H9 (cell line): ENCODE results near the gene CLMP. TPM values are rescaled to one million over a fixed set of nuclear protein-coding genes. Genes with fewer than 3 reads are reported as not detected.

Experiments
- DNase-seq: peaks from one replicate; pipeline ENCODE4 v3.0.0-alpha.2; 2017
- H2AFZ ChIP-seq: one replicate; pipeline ENCODE4 v1.6.1; 2013; ENCODE audit warnings: mild to moderate bottlenecking, low read length, control low read depth, moderate library complexity
- H2AK5ac ChIP-seq: 2 replicates; pipeline ENCODE4 v1.6.1; 2013; ENCODE audit warnings: low read length, control low read depth, mixed read lengths; ENCODE audit not compliant: insufficient read length
- H2BK120ac ChIP-seq: one replicate; pipeline ENCODE4 v1.6.1; 2013; ENCODE audit warnings: low read depth, mild to moderate bottlenecking, low read length, control low read depth, inconsistent platforms; ENCODE audit not compliant: poor library complexity, severe bottlenecking
- H2BK12ac ChIP-seq: 2 replicates; pipeline ENCODE4 v1.6.1; 2013; ENCODE audit warnings: low read length, control low read depth, mixed read lengths, low read depth; ENCODE audit not compliant: insufficient read length
- H2BK15ac ChIP-seq: 2 replicates; pipeline ENCODE4 v1.6.1; 2013; ENCODE audit warnings: low read depth, low read length, control low read depth
- H2BK20ac ChIP-seq: one replicate; pipeline ENCODE4 v1.6.1; 2013; ENCODE audit warnings: low read depth, mild to moderate bottlenecking, low read length, control low read depth, inconsistent platforms; ENCODE audit not compliant: poor library complexity, severe bottlenecking
- H2BK5ac ChIP-seq: 2 replicates; pipeline ENCODE4 v1.6.1; 2013; ENCODE audit warnings: low read length, control low read depth, mixed read lengths; ENCODE audit not compliant: insufficient read length
- H3K14ac ChIP-seq: 2 replicates; pipeline ENCODE4 v1.6.1; 2013; ENCODE audit warnings: low read length, control low read depth; ENCODE audit not compliant: insufficient read depth
- H3K18ac ChIP-seq: 2 replicates; pipeline ENCODE4 v1.6.1; 2013; ENCODE audit warnings: low read depth, mild to moderate bottlenecking, mixed read lengths, low read length, control low read depth; ENCODE audit not compliant: insufficient read length
- H3K23ac ChIP-seq: 2 replicates; pipeline ENCODE4 v1.6.1; 2013; ENCODE audit warnings: low read length, control low read depth, mixed read lengths, low read depth; ENCODE audit not compliant: insufficient read length
- H3K23me2 ChIP-seq: 2 replicates; pipeline ENCODE4 v1.6.1; 2013; ENCODE audit warnings: low read depth, mild to moderate bottlenecking, mixed read lengths, low read length, control low read depth; ENCODE audit not compliant: insufficient read length, poor library complexity, severe bottlenecking
- H3K27ac ChIP-seq: 2 replicates; pipeline ENCODE4 v1.5.1; 2013; ENCODE audit warnings: low read length, control low read depth, mixed read lengths, low read depth; ENCODE audit not compliant: insufficient read length
- H3K27me3 ChIP-seq: 2 replicates; pipeline ENCODE4 v1.6.1; 2013; ENCODE audit warnings: low read length, control low read depth, inconsistent platforms; ENCODE audit not compliant: insufficient read depth
- H3K4ac ChIP-seq: 2 replicates; pipeline ENCODE4 v1.6.1; 2013; ENCODE audit warnings: low read depth, mild to moderate bottlenecking, control low read depth, inconsistent platforms, low read length, moderate library complexity
- H3K4me1 ChIP-seq: 2 replicates; pipeline ENCODE4 v1.6.1; 2013; ENCODE audit warnings: low read length, control low read depth, inconsistent platforms; ENCODE audit not compliant: insufficient read depth
- H3K4me2 ChIP-seq: 2 replicates; pipeline ENCODE4 v1.6.1; 2013; ENCODE audit warnings: low read length, control low read depth, mixed read lengths; ENCODE audit not compliant: insufficient read length, insufficient read depth
- H3K56ac ChIP-seq: 2 replicates; pipeline ENCODE4 v1.6.1; 2013; ENCODE audit warnings: low read depth, mild to moderate bottlenecking, mixed read lengths, low read length, control low read depth; ENCODE audit not compliant: insufficient read length
- H3K79me1 ChIP-seq: 2 replicates; pipeline ENCODE4 v1.6.1; 2013; ENCODE audit warnings: low read depth, mild to moderate bottlenecking, moderate library complexity, low read length, control low read depth, inconsistent platforms; ENCODE audit not compliant: insufficient read depth, poor library complexity, severe bottlenecking
- H3K79me2 ChIP-seq: 2 replicates; pipeline ENCODE4 v1.6.1; 2013; ENCODE audit warnings: low read length, control low read depth, inconsistent platforms; ENCODE audit not compliant: insufficient read depth
- H3K9ac ChIP-seq: 2 replicates; pipeline ENCODE4 v1.6.1; 2013; ENCODE audit warnings: low read length, control low read depth, mixed read lengths; ENCODE audit not compliant: insufficient read length; ENCODE audit errors: extremely low read depth
- H3K9me3 ChIP-seq: one replicate; pipeline ENCODE4 v1.6.1; 2013; ENCODE audit warnings: low read depth, low read length, inconsistent platforms; ENCODE audit not compliant: control insufficient read depth
- H3T11ph ChIP-seq: one replicate; pipeline ENCODE4 v1.6.1; 2013; ENCODE audit warnings: mild to moderate bottlenecking, low read length, control low read depth, inconsistent platforms
- H4K20me1 ChIP-seq: one replicate; pipeline ENCODE4 v1.6.1; 2013; ENCODE audit not compliant: control insufficient read depth, insufficient read length, insufficient read depth
- H4K5ac ChIP-seq: 2 replicates; pipeline ENCODE4 v1.6.1; 2013; ENCODE audit warnings: low read depth, mild to moderate bottlenecking, mixed read lengths, low read length, control low read depth; ENCODE audit not compliant: insufficient read length
- H4K8ac ChIP-seq: replicated peaks from 2 replicates; pipeline ENCODE4 v1.6.1; 2013; ENCODE audit warnings: low read length, control low read depth, mixed read lengths, low read depth; ENCODE audit not compliant: insufficient read length
- H4K91ac ChIP-seq: 2 replicates; pipeline ENCODE4 v1.6.1; 2013; ENCODE audit warnings: low read depth, mild to moderate bottlenecking, moderate library complexity, mixed read lengths, low read length, control low read depth; ENCODE audit not compliant: insufficient read length
- H3K27ac Mint-ChIP-seq, 3 experiments: 2 replicates in 2 of 3; 3 replicates in 1 of 3; pipeline ENCODE4 v1.8.0; 2020 to 2021; ENCODE audit warnings: mixed read lengths in 3 of 3, mild to moderate bottlenecking in 1 of 3, moderate library complexity in 1 of 3
- H3K27me3 Mint-ChIP-seq: 2 replicates; pipeline ENCODE4 v1.8.0; 2021; ENCODE audit warnings: low read depth, mild to moderate bottlenecking, moderate library complexity, mixed read lengths
- H3K36me3 Mint-ChIP-seq, 3 experiments: 2 replicates in 2 of 3; 3 replicates in 1 of 3; pipeline ENCODE4 v1.8.0; 2020 to 2021; ENCODE audit warnings: low read depth in 3 of 3, mixed read lengths in 3 of 3; ENCODE audit not compliant: insufficient read depth in 1 of 3
- H3K4me1 Mint-ChIP-seq, 2 experiments: 2 replicates each; pipeline ENCODE4 v1.8.0; 2020; ENCODE audit warnings: mixed read lengths in 2 of 2
- H3K4me3 Mint-ChIP-seq, 2 experiments: 2 replicates in 1 of 2; 3 replicates in 1 of 2; pipeline ENCODE4 v1.8.0; 2020 to 2021; ENCODE audit warnings: mild to moderate bottlenecking in 2 of 2, mixed read lengths in 2 of 2, moderate library complexity in 1 of 2
- H3K9me3 Mint-ChIP-seq, 2 experiments: 2 replicates in 1 of 2; 3 replicates in 1 of 2; pipeline ENCODE4 v1.8.0; 2020; ENCODE audit warnings: mild to moderate bottlenecking in 2 of 2, mixed read lengths in 2 of 2, moderate library complexity in 1 of 2
- CTCF ChIP-seq: fragments of 200-600 bp; sonication (generic); conservative IDR thresholded peaks from 3 replicates; pipeline ENCODE4 v1.8.0; 2021; ENCODE audit warnings: antibody characterized with exemption, mild to moderate bottlenecking
- WGBS: extraction: QIAGEN DNeasy Blood & Tissue Kit; methylation state at CpG from one replicate; pipeline ENCODE4 v1.1.7; 2013; ENCODE audit warnings: missing lambda C conversion rate, low lambda C conversion rate, mixed read lengths; ENCODE audit not compliant: insufficient read length; ENCODE audit errors: extremely low coverage; 5-methylcytosine and 5-hydroxymethylcytosine counted together
- total RNA-seq: library from RNA; stranded (reverse); gene quantifications from 2 replicates; pipeline ENCODE4 v1.2.1, GENCODE V29; 2021

Gene CLMP
- total RNA-seq, 1 experiment from 2014 or later, result 13.8 TPM

- H3K9me3 Mint-ChIP-seq, result no peaks in the 10 kb centered on the region
- Histone ChIP-seq H2AK5ac (no peak overlapping the region), H3K23me2 (no peaks in the 10 kb centered on the region), H4K8ac (no peak overlapping the region), H3K79me2 (no peaks in the 10 kb centered on the region), H3K27ac (no peak overlapping the region), H3T11ph (no peak overlapping the region), H3K4me1 (no peaks in the 10 kb centered on the region), H4K5ac (no peak overlapping the region), H2BK15ac (no peak overlapping the region), H3K9ac (no peak overlapping the region), H3K4me2 (no peak overlapping the region), H2AFZ (no peak overlapping the region), H3K79me1 (no peaks in the 10 kb centered on the region), H2BK12ac (no peak overlapping the region), H3K56ac (no peak overlapping the region), H3K23ac (no peak overlapping the region), H3K4ac (no peak overlapping the region), H3K14ac (no peak overlapping the region), H3K9me3 (no peaks in the 10 kb centered on the region), H2BK120ac (no peak overlapping the region), H4K91ac (no peak overlapping the region), H2BK20ac (no peak overlapping the region), H2BK5ac (no peak overlapping the region), H4K20me1 (no peaks in the 10 kb centered on the region), H3K27me3 (no peaks in the 10 kb centered on the region), H3K18ac (no peak overlapping the region)
- TF ChIP-seq CTCF, result peak; percentile 82
- H3K36me3 Mint-ChIP-seq, result peaks cover 25 to 52% (median 41%) of the 10 kb centered on the region in 3 experiments; a peak in 6 of 7 replicates
- H3K4me3 Mint-ChIP-seq, result no peak overlapping the region
- H3K4me1 Mint-ChIP-seq, result peaks cover 15 to 21% of the 10 kb centered on the region in 2 experiments
- H3K27ac Mint-ChIP-seq, result peak overlapping the region in 2 of 3 experiments; percentile 13 to 61; a peak in 2 of 7 replicates
- DNase-seq, result peak; percentile 42
- H3K27me3 Mint-ChIP-seq, result no peaks in the 10 kb centered on the region
- no CpG with 5 or more reads among the region's 11 CpGs for WGBS
Measured at GRCh38 chr11:123054301-123055065, 140.6 kb downstream of the CLMP start.
